ENCODE measurements around the gene MGAT4B.
"Not testable (repeated sequence)": the region's sequence is repeated elsewhere in the genome, so short reads cannot be mapped to it uniquely, and the experiment has no call there.

The MGAT4B gene

GRCh38 chr5:179839328-179840256 is 32.9 kb upstream of the MGAT4B start:
- no peaks in the 10 kb centered on the region for H3F3A ChIP-seq (ENCODE audit: insufficient read depth)
- H3K4me3 ChIP-seq (ENCODE audit: insufficient read depth, low read length, poor library complexity, severe bottlenecking) = no peak overlapping the region
- no peak overlapping the region for H3K4me2 ChIP-seq (ENCODE audit: low read depth, low read length, poor library complexity, severe bottlenecking)
- no peaks in the 10 kb centered on the region for H3K36me3 ChIP-seq (ENCODE audit: low read length)
- H2AFZ ChIP-seq (ENCODE audit: low read depth, low read length, severe bottlenecking) = no peak overlapping the region
- TF ChIP-seq EZH2phosphoT487 (conservative IDR thresholded peaks at IDR 0.05; ENCODE audit: low read length) = no peak
- no peak for TF ChIP-seq CTCF (IDR thresholded peaks at IDR 0.05; ENCODE audit: insufficient read depth, low read length, poor library complexity, severe bottlenecking)
- H4K20me1 ChIP-seq (ENCODE audit: low read depth, low read length) = no peaks in the 10 kb centered on the region
- H3K27ac ChIP-seq (ENCODE audit: low read depth, low read length) = no peak overlapping the region
- H3K9me2 ChIP-seq (replicated peaks; ENCODE audit: insufficient read depth, low read length) = no peaks in the 10 kb centered on the region
- H3K79me2 ChIP-seq (ENCODE audit: insufficient read depth, low read length) = no peaks in the 10 kb centered on the region
- no peaks in the 10 kb centered on the region for H3K27me3 ChIP-seq (ENCODE audit: low read length)
- no peaks in the 10 kb centered on the region for H3K9me3 ChIP-seq (ENCODE audit: insufficient read depth, low read length)
- no peak overlapping the region for H3K9ac ChIP-seq (ENCODE audit: low read length)

GRCh38 chr5:179837076-179838011 is 30.7 kb upstream of the MGAT4B start:
- Histone ChIP-seq H2AFZ (ENCODE audit: low read depth, low read length, severe bottlenecking) (no peak overlapping the region), H3K4me3 (ENCODE audit: insufficient read depth, low read length, poor library complexity, severe bottlenecking) (no peak overlapping the region), H3K79me2 (ENCODE audit: insufficient read depth, low read length) (no peaks in the 10 kb centered on the region), H3K27ac (ENCODE audit: low read depth, low read length) (no peak overlapping the region), H3K27me3 (ENCODE audit: low read length) (no peaks in the 10 kb centered on the region), H3K4me2 (ENCODE audit: low read depth, low read length, poor library complexity, severe bottlenecking) (no peak overlapping the region), H4K20me1 (ENCODE audit: low read depth, low read length) (no peaks in the 10 kb centered on the region), H3K36me3 (ENCODE audit: low read length) (no peaks in the 10 kb centered on the region; the same call in 1 of the 2 replicates), H3K9me3 (ENCODE audit: insufficient read depth, low read length) (no peaks in the 10 kb centered on the region), H3K9ac (ENCODE audit: low read length) (no peak overlapping the region), H3F3A (ENCODE audit: insufficient read depth) (no peaks in the 10 kb centered on the region), H3K9me2 (replicated peaks; ENCODE audit: insufficient read depth, low read length) (no peaks in the 10 kb centered on the region)
- TF ChIP-seq EZH2phosphoT487 (conservative IDR thresholded peaks at IDR 0.05; ENCODE audit: low read length) = no peak
- no peak for TF ChIP-seq CTCF (IDR thresholded peaks at IDR 0.05; ENCODE audit: insufficient read depth, low read length, poor library complexity, severe bottlenecking)

GRCh38 chr5:179836225-179837019 is 29.8 kb upstream of the MGAT4B start:
- H3K4me2 ChIP-seq (ENCODE audit: low read depth, low read length, poor library complexity, severe bottlenecking) = no peak overlapping the region
- H4K20me1 ChIP-seq (ENCODE audit: low read depth, low read length) = no peaks in the 10 kb centered on the region
- TF ChIP-seq EZH2phosphoT487 (conservative IDR thresholded peaks at IDR 0.05; ENCODE audit: low read length) = no peak
- no peak for TF ChIP-seq CTCF (IDR thresholded peaks at IDR 0.05; ENCODE audit: insufficient read depth, low read length, poor library complexity, severe bottlenecking)
- H3K9me3 ChIP-seq (ENCODE audit: insufficient read depth, low read length) = no peaks in the 10 kb centered on the region
- H3K79me2 ChIP-seq (ENCODE audit: insufficient read depth, low read length) = no peaks in the 10 kb centered on the region
- H3F3A ChIP-seq (ENCODE audit: insufficient read depth) = no peaks in the 10 kb centered on the region
- H2AFZ ChIP-seq (ENCODE audit: low read depth, low read length, severe bottlenecking) = no peak overlapping the region
- no peak overlapping the region for H3K4me3 ChIP-seq (ENCODE audit: insufficient read depth, low read length, poor library complexity, severe bottlenecking)
- H3K36me3 ChIP-seq (ENCODE audit: low read length) = no peaks in the 10 kb centered on the region; the same call in 1 of the 2 replicates
- H3K9ac ChIP-seq (ENCODE audit: low read length) = no peak overlapping the region
- H3K9me2 ChIP-seq (replicated peaks; ENCODE audit: insufficient read depth, low read length) = no peaks in the 10 kb centered on the region
- no peaks in the 10 kb centered on the region for H3K27me3 ChIP-seq (ENCODE audit: low read length)
- H3K27ac ChIP-seq (ENCODE audit: low read depth, low read length) = no peak overlapping the region

- not testable (repeated sequence) for H3K4me2 ChIP-seq (ENCODE audit: low read depth, low read length, poor library complexity, severe bottlenecking); H3K79me2 ChIP-seq (ENCODE audit: insufficient read depth, low read length); H2AFZ ChIP-seq (ENCODE audit: low read depth, low read length, severe bottlenecking); H3K9me3 ChIP-seq (ENCODE audit: insufficient read depth, low read length); H3K9me2 ChIP-seq (replicated peaks; ENCODE audit: insufficient read depth, low read length); H4K20me1 ChIP-seq (ENCODE audit: low read depth, low read length); H3K9ac ChIP-seq (ENCODE audit: low read length); H3K4me3 ChIP-seq (ENCODE audit: insufficient read depth, low read length, poor library complexity, severe bottlenecking); H3K27ac ChIP-seq (ENCODE audit: low read depth, low read length); H3K36me3 ChIP-seq (ENCODE audit: low read length); H3F3A ChIP-seq (ENCODE audit: insufficient read depth); H3K27me3 ChIP-seq (ENCODE audit: low read length)
Measured at GRCh38 chr5:179834871-179835270, 28.2 kb upstream of the MGAT4B start.
